Inflammatory macrophage treated with lipopolysaccharide for 1 hour (primary cell): ENCODE results near the gene IQSEC1.

Experiments used
- DNase-seq, 2 donors: peaks; one replicate each; pipeline ENCODE4 v3.0.0-alpha.2; 2020 to 2022

The IQSEC1 gene

DNA sequence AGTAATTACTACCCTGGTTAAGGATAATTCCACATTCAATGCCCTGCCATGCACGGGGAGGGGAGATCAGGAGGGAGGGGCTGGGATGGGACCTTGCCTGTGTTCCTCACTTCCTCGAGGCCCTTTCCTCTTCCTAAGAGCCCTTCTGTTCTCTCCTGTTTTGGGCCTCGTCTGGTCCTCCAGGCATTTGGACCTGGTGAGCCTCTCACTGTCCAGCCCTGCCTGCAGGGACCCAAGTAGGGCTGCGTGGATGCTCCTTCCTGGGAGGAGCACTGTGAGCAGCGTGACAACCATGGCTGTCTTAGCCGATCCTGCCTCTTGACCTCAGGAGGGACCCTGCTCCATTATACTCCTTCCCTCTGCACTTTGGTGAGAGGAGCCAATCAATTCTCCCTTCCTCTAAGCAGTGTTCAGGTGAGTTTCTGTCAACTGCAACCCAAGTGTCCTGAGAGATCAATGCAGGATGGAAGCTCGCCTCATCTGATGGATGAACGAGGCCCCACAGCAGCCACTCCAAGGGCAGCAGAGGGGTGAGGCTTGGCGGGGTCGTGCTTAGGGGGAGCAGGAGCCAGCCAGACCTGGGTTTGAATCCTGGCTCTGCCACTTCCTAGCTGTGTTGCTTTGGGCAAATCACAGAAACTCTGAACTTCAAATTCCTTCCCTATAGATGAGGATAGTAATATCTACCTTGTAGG lies 92.5 kb downstream of the IQSEC1 start:
- no peak for DNase-seq

DNA sequence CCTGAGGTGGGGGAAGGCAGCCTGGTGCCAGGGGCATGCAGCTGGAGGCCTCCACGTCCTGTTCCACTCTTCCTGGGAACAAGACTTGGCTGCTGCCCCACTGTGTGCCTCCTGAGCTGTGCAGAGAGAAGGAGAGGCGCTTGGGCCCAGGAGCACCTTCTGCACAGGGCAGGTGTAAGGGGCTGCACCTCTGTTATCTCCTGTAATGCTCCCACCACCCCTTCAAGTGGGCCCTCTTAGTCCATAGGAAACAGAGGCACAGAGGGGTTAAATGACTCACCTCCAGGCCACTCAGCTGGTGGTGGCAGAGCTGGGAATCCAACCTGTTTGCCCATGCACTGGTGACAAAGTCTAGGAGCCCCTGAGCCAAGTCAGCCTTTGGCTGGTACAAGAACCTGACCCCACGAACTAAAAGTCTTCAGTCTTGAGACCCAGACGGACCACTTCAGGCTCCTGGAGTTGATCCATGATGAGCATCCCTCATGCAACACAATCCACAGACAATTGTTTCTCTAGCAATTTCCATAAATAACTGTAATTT lies 93.2 kb downstream of the IQSEC1 start:
- no peak for DNase-seq

DNA sequence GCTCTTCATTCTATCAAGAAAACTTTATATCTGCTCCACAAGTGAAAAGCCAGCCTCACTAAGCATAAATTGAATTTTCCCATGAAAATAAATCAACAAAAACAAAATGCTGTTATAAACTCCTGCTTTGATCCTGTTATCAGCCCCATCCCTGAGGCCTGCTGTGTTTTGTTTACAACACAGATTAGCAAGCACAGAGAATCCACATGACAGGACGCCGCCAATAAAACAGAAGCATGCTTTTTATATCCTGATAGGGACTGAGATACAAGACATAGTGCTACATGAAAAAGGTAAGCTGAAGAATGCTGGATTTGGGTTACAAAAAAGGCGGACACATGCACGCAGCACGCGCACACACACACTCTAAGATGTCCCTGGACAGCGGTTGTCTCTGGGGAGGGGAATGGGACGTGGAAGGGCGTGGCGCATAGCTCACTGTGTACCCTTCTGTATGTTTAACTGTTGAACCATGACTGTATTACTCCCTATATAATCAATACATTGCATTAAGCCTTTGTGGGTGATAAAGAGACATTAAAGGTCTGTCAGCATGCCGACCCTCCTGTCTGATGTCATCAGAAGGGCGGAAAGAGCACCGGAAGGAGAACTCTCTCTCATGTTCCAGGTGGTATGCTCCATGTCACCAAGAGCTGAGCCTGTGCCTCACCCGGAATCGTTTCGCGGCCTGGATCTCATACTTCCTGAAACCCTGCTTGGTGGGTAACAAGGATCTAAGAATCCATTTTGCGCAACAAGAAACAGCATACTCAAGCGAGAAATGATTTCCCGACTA lies 93.9 kb downstream of the IQSEC1 start:
- no peak for DNase-seq

DNA sequence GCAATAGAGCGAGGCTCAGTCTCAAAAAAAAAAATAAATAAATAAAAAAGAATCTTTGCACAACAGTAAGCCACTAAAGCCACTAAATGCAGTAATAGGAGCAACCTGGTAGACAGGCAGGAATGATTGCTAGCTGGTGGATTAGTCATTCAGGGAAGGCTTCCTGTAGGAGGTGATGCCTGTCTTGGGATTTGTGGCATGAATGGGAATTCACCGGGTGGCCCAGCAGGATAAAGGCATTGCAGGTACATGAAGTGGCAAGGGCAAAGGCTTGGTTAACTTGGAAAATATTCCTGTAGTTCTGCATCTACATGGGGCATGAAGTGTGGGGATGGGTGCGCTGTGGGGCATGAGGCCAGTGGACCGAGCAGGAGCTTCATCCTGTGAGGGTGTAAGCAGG lies 94.5 kb downstream of the IQSEC1 start:
- DNase-seq, result no peak

DNA sequence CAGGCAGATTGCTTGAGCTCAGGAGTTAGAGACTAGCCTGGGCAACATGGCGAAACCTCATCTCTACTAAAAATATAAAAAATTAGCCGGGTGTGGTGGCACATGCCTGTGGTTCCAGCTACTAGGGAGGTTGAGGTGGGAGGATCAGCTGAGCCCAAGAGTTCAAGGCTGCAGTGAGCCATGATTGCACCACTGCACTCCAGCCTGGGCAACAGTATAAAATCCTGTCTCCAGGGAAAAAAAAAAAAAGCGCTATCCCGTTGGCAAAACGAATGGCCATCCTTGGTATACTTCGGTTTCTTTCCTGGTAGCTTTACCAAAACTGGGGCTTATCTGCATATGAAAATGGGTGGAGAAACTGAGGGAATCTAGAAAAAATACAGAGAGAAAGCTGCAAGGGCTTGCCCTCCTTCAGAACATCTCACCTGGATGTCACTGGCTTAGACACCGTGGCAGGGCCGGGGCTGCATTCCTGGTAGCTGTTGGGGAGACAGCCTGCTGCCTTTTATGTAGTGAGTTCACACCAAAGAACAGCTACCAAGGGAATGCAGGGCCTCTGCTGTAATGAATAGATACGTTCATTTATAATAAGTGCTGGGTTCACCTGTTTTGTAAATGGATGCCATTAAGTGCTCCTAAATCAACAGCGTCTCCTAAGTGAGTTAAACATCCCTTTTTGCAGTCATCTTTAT lies 96.0 kb downstream of the IQSEC1 start:
- no peak for DNase-seq

DNA sequence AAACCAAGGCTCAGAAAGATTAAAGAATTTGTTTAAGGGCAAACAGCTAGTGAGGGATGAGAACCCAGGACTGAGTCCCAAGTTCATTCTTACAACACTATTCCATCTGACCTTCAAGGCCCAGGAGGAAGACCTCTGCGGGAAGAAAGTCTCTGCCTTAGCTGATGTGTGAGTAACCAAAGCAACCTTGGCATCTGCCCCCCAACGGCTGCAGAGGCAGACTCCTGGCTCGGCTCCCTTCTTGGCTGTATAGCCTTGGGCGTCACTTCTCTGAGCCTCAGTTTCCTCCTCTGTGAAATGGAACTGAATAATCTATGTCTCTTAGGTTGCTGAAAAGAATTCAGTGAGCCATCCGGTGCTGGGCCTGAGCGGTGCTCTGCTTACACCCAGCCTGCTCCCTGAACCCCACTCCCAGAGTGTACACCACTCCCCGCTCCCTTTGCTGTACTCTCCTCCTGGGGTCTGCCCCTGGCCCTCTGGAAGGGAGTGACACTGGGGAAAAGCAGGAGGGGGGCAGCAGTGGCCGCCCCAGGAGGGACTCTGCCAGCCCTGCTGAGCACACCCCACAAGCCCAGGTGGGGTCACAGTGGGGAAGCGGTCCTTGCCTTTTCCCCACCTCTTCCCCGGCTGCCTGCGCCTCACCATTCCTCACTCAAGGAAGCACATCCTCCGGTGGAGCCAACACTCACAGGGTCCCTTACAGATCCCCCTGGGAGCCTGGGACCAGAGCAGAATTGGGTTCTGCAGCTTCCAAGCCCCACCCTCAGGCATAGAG lies 97.3 kb downstream of the IQSEC1 start:
- no peak for DNase-seq

DNA sequence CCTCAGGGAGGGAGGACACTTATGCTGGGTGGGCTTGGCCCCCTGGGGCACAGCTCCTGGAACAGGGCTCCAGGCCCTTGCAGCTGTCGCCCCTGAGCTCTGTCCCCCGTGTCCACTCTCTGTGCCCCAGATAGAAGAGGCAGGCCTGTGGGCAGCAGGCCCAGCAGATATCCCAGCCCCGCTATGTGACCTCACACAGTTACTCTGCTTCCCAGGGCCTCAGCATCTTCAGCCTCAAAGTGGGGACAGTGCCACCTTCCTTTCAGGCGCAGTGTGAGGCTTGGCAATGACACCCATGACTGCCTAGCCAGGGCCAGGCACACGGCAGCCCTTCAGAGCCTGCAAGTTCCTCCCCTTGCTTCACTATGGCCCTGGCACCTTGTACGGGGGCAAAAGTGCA lies 98.4 kb downstream of the IQSEC1 start:
- no peak for DNase-seq

DNA sequence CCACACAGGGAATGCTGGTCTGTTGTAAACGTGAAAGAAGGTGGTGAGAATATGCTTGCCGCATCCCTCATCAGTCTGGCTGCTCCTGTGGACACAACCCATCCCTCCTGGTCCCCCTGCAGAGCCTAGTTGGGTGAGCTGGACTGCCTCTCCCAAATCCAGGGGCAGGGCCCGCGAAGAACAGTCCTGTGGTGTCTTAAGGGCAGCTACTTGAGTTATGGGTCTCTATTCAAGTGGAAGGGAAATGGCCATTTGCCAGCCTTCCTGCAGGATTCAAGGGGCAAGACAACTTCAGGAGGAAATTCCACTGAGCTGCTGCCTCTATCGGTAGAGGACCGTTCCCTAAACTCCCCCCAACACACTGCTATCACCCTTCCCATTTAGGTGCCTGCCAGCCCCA lies 98.9 kb downstream of the IQSEC1 start:
- no peak for DNase-seq

DNA sequence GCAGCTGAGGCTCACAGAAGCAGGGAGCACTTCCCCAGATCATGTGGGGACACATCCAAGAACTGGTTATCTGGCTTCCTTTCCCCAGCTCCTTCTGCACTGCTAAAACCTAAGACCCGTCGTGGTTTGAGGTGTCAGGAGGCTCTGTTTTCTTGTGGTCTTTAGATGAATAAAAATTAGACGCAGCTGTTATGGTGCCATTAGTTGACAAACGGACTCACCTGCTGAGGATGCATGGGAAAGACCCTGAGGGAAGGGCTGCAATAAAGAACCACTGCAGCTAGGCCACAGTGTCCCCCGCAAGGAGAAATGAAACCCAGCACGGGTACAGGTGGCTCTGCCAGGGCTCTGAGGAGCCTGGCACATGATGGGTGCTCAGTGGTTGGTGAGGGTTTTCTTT lies 99.4 kb downstream of the IQSEC1 start:
- DNase-seq, result no peak

DNA sequence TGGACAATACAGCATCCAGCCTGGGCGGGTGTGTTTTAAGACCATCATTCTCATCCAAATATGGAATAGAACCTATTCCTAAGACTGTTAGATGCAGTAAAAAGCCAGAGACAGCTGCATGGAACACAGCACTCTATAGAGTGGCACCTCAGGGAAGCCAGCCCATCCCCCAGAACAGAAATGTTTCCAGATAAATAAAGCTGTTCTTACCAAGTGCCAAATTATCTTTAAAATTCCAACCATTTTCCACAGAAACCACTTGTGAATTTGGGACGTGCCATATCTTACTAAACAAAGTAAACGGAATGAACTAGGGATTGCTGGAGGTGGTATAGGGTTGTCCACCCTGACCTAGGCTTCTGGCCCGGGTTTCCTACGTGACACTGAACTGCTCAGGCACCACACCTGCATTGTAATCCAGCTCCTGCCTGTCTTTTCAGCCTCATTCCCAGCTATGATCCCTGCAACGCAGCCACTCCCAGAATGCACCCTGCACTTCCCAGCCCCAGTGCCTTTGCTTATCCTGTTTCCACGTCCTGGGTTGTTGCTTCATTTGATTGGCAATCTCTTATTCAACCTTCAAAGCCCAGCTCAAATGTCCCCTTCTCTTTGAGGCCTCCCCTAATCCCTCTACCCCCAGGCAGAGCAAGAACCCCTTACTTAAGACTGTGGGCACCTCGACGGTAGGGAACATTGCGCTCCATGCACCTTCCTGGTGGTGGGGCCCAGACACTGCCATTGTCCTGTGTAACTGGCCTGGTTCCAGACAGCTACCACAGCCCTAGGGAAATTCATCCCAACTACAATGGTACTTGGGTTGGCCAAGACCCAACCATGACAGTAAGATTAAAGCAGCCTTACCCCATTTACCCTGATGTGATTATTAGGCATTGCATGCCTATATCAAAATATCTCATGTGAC lies 100.2 kb downstream of the IQSEC1 start:
- DNase-seq, result no peak

DNA sequence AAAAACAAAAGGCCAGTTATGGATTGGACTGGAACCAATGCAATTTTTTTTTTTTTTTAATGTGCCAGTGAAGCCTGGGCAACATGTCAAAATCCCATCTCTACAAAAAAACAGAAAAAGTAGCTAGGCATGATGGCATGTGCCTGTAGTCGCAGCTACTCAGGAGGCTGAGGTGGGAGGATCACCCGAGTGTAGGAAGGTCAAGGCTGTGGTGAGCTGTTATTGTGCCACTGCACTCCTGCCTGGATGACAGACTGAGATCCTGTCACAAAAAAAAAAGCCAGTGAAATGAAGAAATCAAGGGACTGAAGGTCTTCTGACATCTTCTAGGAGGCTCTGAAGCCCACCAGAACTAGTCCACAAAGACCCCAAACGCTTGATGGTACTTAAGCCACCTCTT lies 101.2 kb downstream of the IQSEC1 start:
- DNase-seq, result no peak

DNA sequence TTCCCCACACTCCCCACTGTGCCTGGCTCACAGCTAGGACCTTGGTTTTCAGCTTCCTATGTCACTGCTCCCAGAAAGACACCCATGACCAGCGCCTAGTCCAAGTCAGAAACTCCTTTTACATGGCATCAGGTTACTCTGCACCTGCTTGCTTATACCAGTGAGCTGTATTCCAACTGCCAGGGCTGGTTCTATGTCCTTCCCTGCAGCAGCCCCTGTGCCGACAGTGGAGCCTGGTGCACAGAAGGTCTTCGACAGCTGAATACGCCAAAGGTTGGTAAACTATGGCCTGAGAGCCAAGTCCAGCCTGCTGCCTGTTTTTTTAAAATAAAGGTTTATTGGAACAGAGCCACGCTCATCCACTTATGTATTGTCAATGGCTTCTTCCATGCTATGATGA lies 102.5 kb downstream of the IQSEC1 start:
- no peak for DNase-seq

DNA sequence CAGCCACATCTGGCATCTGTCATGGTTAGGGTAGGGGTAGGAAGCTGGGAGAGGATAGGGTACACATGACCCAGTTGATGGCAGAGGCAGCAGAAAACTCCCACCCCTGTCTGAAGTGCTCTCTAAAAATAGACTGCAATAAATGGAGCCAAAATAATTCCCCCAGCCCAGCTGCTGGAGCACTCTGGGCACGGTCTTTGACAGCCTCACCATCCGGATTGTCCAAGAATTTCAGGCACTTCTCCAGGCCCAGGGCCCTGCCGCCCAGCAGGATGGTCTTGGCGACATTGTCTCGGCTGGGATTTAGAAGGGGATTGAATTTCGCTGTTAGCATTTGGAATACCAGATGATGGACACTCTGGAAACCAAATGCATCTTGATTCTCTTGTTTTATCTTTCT lies 103.7 kb downstream of the IQSEC1 start:
- DNase-seq, result no peak

DNA sequence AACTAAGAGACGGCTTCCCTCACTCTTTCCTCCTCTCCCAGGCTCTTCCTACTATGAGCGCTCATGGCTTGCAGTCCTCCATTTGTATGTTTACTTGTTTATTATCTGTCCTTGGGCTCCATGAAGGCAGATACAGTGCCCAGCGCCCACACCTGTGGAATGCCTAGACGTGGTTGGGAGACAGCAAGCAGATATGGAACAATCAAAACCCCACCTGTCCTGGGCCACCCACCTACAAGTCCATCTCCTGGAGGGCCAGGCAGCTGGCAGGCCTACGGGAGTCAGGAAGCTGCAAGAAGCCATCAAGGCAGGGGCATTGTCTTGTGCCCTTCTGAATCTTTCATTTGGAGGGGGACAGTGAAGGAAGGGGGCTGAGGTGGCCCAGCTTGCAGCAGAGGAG lies 104.7 kb downstream of the IQSEC1 start:
- DNase-seq, result no peak

DNA sequence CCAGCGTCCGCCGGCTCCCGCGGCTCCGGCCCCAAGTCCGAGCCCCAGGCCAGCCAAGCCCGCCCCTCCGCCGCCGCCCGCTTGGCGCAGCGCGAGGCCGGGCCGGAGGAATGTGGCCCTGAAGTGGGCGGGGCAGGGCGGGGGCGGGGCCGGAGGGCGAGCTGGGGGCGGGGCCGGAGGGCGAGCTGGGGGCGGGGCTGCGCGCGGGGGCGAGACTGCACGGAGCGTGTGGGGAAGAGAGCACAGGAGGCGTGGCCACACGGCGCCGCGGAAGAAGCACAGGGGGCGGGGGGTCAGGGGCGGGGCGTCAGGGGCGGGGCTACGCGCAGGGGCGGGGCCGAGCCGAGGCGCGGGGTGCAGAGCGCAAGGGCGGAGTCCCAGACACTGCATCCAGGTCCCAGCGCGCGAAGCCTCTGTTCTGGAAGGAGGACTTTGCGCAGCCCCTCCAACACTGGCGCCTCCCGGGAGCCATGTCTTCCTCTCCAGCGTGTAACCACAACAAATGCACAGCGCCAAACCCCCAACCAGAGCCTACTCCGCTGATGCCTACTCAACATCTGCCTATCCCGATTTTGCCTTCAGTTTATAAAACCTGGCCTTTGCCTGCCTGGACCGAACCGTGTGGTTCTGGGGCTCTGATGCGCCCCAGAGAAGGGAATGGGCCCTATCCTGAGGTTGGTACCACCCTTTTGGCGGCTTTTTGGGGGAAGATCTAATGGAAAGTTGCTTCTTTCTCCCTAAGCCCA lies 105.5 kb downstream of the IQSEC1 start:
- peak; percentile 68 to 84 for DNase-seq

DNA sequence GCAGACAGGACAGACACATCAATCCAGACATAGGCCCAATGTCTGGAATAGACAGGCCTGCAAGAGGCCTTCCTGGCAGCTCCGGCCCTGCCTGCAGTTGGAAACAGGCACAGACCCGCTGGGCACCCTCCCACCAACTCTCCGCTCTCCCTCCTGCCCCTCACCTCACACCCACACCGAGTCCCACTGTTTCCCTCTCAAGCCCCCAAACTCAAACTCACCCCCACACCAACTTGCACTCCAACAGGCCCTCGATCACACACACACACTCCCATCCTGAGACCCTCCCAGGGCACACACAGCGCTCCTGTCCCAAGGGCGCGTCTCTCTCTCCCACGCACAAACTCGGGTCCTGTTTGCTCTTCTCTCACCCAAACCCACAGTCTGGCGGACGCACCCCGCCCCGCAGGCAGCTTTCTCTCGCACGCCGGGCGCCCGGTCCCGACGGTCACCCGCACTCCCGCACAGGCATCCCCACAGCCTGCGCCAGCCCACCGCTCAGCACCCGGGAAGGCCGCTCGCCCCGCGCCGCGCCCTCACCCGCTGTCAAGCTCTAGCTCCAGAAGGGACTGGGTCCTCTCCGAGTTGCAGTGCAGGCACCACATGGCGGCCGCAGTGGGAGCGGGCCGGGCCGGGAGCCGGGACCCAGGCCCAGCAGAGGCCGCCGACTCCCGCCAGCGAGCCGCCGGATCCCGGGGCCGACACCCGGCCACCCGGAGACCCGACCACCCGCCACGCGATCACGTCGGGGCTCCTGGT lies 106.2 kb downstream of the IQSEC1 start:
- no peak for DNase-seq

DNA sequence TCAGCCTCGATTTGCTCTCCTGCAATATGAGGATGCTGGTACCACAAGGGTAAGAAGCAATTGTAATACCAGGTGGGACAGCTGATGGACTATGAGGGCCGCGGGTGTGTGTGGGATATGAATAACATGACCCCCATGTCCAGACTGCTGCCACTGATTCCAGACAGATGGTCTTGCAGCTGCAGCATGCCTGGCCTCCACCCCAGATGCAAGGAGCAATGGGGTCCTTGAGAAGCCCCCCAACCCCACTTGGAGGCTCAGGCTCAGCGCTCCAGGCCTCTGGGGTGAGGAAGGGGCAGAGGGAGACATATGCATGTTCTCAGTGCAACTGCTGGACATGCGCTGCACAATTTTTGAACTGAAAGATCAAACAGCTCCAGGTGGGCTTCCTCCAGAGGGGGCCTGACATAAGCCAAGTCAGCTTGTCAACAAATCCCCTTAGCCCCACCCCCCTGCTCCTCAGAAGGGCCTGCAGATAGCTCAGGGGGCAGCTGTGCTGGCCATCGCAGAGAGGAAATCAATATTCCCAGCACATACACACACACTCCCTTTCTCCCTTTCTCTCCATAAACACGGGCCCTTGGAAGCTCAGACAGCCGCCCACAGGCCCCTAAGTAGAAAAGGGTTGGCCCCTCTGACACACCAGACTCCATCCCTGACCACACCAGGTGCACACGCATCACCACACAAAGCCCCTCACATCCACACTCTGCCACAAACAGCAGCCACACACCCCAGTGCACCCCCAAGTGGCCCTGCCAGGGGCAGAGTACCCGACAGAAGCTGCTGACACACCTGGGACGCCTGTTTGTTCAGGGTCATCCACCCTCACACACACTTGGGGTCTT lies 107.0 kb downstream of the IQSEC1 start:
- no peak for DNase-seq

DNA sequence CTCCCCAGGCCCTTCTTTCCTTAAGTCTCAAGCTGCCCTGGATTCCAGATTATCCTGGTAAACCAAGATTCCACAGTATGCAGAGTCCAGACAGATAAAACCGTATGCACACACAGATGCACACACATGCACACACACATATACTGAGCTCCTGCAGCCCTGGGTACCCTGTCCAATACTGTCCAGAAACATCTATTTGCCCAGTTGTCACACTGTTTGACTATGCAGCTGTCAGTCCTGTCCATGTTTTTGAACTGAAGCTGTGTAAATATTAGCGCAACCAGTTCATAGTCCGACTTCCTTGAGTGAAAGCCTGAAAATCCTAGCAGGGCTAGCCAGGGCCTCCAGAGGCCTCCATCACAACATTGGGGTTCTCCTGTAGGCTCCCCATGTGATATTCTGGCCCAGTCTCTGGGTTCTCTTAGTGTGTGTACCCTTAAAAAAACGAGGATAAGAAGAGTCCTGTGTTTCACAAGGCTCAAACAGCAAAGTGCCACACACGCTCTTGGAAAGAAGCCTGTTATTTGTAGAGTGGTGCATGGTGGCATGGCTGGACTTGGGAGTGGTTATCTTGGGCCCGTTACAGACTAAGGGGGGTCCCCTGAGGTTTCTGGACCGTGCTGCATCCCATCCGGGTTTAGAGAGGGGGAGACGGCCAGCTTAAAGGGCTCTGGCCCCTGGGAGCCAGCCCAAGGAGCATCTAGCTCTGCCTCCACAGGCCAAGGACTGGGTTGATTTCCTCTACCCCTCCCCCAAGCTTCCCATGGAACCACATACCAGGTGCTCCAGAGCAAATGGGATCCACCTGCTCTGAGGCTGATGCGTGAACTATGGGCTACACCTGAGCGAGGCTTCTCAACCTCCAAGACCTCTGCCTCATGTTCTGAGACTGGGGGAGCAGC lies 108.3 kb downstream of the IQSEC1 start:
- no peak for DNase-seq
